Measurements from ENCODE around the gene COL23A1.

Gene COL23A1

DNA sequence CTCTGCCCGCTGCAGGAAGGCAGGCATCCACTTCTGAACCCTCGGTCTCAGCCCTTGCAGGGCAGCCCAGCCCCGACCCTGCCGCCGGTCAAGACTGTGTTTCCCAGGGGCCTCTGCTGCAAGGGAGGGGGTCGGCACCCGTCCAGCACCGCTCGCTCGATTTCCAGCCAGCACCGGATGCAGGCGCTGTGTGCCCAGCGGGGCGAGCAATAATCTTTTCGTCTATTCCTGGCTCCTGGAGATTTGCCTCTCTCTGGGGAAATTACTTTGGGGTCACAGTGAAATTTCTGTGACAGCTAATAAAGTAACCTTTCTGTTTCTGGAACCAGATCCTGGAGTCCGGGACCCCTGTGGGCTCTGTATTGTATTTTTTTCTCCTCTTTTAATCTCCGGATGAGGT, 155.3 kb downstream of the COL23A1 start:
- DNase-seq (ENCODE audit: low read depth), result no peak

DNA sequence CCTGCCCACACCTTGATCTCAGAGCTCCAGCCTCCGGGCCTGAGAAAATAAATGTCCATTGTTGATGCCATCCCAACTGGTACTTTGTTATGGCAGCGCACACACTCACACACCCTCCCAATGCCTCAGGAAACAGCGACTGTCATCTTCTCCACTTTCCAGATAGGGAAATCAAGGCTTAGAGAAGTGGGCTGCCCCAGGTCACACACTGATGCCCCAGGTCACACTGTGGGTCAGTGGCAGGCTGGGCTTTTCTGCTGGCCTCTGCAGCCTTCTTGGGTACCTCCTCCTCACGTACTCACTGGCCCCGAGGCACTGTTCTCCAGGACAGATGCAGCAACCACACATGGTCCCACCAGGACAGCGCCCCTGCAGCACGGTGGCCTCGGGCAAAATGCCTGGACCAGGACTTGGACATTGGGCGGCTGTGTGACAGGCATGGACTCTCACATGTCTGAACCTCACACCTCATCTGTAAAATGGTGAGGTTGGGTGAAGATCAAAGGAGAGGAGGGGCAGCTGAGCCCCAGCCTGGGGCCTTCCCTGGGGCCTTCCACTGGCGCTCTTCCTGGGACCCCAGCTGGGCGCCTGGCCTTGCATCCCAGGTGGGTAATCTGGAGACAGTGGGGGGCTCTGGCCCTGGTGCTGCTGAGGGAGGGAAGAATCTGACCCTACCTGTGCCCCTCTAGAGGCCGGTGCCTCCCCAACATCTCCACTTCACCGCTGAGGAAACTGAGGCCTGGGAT, 156.0 kb downstream of the COL23A1 start:
- DNase-seq (ENCODE audit: low read depth), result no peak

DNA sequence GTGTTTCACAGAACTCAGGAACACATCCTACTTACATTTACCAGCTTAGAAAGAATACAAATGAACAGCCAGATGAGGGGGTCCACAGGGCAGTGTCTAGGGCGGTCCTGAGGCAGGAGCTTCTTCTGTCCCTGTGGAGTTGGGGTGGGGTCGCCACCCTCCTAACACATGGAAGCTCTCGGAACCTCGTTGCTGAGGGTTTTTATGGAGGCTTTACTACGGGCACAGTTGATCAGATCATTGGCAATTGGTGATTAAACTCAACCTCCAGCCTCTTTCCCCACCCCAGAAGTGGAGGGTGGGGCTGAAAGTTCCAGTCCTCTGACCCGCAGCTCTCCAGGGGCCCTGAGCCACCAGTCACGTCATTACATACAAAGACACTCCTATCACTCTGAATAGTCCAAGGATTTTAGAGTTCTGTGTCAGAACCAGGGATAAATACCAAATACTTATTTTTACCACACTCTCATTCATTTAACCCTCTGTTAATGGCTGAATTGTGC, 156.9 kb downstream of the COL23A1 start:
- DNase-seq (ENCODE audit: low read depth), result no peak

DNA sequence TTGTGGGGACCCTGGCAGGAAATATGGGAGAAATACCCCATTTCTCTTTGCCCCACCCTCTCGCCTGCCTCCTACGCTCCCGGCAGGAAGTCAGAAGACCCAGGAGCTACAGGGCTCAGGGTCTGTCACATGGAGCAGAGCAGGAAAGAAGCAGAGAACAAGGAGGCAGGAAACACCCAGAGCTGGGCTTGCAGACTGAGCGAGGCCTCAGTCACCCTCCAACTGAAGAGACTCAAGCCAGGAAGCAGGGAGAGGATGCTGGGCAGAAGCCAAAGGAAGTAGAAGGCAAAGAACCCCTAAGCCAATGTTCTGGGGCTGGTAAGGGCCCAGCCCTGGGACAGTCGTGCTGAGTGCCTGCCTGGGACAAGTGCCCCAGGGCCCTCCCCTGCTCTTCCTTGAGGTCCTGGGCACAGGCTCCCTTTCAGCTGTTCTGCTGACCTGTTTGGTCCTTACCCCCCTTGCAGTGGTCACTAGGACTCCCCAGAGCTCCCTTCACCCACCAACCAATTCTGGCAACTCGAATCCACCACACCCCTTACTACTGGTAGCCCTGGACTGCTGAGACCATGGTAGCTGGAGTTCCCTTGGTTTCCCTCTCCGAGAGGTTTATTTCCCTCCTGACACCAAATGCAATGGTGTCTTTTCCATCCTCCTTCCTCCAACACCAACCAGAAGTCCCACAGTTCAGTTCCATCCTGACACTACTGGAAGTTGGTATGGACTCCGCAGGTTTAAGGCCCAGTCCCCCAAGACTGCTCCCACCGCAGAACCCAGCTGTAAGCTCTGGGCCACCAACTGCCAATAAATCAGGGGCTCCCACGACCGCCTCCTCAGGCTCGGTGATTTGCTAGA, 157.5 kb downstream of the COL23A1 start:
- no peak for DNase-seq (ENCODE audit: low read depth)

DNA sequence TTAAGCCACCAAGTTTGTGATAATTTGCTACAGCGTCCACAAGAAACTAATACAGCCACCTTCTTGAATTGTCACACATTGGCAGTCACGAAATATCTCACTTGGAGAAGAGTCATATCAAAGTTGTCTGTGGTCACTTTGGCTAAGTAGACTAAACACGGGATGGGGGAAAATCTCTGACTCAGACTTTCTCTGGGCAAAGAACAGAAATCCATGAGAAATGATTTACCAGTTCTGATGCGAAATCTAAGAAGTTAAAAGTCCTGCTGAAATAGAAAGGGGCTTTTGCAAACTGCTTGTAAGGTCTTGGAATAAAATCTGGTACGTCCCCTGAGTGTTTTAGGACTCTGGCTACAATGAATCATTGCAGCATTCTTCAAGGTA, 158.4 kb downstream of the COL23A1 start:
- DNase-seq (ENCODE audit: low read depth), result no peak

DNA sequence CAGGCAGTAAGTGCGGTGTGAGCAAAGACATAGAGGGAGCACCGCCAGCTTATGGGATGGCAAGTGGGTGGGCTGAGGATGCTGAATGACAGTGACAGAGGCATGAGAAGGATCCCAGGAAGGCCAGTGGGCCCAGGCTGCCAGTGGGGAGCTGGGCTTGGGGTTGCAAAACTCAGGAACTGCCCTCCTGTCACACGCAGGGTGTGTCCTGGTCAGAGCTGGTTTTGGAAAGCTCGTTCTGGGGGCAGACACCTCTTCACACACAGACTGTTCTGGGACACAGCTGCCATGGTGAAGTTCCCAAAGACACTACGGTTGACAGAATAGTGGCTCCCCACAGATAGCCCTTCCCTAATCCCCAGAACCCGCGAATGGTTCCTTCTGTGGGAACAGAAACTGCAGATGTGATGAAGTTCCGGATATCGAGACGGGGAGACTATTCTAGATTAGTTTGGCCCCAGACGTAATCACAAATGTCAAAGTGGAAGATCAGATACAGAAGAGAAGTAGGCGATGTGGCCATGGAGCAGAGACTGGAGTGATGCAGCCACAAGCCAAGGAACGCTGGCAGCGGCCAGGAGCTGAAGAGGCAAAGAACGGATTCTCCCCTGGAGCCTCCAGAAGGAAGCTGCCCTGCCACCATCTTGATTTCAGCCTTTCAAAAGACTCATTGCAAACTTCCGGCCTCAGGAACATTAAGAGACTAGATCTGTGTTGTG, 159.0 kb downstream of the COL23A1 start:
- no peak for DNase-seq (ENCODE audit: low read depth)

DNA sequence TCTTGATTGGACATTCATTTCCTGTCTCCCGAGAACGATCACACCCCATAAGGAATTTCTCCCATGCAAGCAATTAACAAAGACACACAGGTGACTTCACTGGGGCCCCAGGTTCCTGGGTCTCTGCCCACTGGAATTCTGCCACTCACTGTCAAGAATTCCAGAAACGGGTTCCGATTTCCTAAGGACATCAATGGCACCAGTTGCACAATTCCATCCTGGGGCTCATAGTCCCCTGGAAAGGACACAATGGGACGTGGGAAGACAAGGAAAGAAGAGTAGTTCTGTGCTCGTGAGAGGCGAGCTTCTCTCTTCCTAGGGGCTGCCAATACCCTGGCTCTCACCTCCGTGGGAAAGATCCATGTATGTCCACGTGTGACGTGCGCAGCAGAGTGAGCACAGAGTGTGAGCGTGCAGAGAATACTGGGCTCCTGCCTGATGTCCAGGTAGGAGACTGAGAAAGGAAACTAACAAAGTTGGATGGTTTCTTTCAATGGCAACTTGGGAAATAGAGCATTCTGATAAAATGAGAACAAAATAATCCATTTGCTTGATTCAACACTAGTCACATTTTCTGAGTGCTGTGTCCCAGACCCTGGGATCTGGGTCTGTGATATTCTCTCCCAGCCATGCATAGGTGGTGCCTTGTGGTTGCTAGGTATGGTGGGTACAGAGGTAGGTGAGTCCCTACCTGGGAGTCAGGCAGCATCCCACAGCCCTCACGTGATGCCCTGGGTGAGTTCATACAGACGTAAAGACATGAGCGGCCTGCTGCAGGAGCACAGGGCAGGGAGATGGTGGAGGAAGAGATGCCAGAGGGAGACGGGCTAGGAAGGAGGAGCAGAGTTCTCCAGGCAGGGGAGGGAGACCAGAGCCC, 159.8 kb downstream of the COL23A1 start:
- no peak for DNase-seq (ENCODE audit: low read depth)

DNA sequence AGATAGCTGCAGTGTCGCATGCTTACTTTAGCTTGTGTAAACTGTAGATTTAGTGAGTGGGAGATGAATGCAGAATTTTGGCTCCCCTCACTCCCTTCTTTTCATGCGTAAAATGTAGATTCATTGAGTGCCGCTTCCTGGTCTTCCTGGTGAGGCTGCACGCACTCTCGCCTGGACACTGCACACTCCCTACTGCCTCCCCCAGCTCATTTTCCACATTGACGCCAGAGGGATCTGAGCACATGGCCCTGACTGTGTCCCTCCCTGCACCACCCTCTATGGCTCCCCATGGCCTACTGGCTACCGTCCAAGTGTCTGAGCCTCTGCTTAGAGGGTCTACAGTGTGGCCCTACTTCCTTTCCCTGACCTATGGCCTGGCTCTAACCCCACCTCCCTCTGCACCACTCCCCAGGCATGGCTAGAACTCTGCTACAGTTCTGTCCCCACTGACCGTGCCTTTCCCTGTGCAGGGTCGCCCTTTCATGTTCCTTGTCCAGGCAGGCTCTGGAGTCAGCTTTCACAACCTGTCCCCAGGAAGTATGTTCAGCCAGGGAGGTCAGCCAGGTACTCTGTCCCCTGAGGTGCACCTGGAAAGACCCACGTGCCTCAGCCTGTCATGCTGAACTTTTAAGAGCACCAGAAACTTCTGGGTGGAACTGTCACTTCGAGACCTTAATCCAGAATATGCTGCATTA, 160.6 kb downstream of the COL23A1 start:
- no peak for DNase-seq (ENCODE audit: low read depth)

DNA sequence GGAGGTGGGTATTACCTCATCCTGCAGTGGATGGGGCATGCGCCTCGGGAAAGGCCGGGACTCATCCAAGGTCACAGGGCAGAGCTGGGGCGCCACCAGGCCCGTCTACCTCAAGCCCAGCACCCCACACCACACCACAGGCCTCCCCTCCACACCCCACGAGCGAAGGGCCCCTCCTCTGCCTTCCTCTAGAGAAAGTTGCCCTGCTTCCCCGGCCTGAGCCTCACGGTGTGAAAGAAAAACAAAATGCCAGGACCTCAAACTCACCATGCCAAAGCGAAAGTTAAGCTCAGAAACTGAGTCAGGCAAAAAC, 161.1 kb downstream of the COL23A1 start:
- no peak for DNase-seq (ENCODE audit: low read depth)

DNA sequence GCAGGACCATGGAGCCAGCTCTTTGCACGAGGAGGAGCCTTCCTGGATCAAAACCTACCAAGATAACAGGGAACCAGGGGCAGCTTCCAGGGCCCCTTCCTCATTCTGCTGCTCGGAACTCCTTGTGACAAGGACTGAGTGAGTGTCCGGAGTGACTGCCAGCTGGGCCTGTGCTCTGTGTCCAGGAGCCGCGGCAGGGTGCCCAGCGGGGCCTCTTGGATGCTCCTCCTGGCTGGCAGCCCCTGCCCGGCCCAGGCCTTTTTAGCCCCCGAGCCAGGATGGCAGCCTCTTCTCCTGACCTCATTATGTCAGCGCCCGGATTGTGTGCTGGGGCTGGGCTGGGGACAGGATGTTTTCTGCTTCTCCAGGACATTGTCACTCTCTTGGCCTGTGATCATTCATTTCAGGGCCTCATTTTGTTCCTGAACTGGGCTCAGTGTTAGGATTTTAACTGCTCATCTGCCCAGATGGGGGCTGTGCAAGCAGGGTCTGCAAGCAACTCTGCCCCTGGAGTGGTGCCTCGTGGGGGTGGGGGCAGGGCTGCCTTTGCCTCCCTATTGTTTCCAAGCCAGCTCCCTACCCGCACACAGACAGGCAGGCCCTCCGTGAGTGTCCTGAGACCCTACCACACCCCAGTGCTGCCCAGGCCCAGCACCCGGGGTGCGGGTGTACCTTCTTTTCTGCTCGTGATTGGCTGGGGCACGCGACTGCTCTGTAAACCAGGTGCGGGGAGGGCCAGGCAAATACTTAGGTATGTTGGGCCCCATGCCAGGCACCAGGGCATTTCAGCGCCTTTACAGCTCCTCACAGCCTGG, 161.6 kb downstream of the COL23A1 start:
- DNase-seq (ENCODE audit: low read depth), result no peak

DNA sequence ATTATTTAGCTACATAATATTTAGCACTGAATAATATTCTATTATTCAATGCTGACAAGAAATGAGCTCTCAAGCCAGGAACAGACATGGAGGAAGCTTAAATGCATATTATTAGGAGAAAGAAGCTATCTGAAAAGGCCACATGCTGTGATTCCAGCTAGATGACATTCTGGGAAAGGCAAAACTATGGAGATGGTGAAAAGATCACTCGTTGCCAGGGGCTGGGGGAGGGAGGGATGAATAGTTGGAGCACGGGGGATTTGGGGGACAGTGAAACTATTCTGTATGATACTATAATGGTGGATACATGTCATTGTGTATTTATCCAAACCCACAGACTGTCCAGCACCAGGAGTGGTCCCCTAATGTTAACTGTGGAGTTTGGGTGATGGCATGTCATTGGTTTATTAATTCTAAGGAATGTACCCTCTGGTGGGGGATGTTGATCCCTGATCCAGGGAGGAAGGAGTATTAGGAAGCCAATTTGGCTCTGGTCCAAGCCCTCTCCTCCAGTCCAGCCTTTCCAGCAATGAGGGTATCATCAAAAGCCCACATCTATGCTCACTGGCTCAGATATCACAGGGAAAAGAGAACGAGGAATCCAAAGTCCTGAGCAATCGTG, 162.5 kb downstream of the COL23A1 start:
- no peak for DNase-seq (ENCODE audit: low read depth)

DNA sequence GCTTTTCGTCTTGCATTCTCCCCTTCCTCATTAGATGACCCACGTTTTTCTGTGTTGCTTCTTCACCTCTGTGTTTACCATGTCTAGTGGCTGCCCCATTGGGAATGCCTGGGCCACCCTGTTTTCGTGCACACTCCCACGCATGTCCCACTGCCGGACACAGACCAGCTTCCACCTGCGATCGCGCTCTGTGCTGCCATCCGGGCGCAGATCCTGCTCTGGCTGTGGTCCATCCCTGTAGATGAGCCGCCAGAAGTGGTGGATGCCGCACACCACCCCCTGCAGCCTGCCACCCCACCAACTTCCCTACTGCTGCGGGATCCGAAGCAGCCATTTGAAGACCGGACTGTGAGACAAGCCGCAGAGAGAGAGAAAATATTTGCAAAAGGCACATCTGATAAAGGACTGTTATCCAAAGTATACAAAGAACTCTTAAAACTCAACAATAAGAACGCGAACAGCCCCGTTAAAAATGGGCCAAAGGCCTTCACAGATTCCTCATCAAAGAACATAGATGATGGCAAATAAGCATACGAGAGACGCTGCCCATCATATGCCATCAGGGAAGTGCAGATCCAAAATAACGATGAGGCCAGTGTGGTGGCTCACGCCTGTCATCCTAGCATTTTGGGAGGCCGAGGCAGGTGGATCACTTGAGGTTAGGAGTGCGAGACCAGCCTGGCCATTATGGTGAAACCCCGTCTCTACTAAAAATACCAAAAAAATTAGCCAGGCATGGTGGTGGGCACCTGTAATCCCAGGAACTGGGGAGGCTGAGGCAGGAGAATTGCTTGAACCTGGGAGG, 163.7 kb downstream of the COL23A1 start:
- no peak for DNase-seq (ENCODE audit: low read depth)

DNA sequence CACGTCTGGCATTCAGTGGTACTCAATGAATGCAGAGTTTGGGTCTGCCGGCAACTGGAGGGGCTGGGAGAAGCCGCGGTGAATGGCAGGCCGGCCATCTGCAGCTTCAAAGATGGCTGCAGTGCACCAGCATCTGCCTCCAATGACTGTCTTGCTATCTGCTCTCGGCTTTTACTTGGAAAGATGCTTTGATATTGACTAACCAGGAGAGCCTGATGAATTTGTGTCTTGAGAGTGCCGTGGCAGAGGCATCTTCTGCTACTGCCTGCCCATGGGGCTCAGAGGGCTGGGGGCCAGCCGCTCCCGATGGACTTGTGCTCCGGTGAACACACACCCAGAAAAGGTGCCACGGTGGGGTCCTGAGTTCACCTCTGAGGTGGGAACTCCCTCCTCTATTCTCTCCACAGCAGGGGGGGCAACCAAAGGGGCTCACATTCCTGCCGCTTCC, 164.5 kb downstream of the COL23A1 start:
- DNase-seq (ENCODE audit: low read depth), result no peak

DNA sequence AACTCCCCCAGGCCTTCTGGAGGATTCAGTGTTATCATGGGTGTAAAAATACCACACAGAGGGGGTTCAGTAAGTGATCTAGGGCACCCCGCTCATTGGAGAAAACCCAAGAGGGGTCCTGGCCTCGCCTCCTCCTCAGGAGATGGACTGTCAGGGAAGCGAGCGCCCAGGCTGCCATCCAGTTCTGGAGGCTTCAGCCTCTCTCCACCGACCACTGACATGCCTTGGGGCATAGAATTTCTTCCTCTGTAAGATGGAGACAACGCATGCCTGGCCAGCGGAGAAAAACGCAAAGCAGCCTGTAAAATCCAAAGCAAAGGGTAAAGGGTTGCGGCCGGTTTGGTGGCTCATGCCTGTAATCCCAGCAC, 165.4 kb downstream of the COL23A1 start:
- DNase-seq (ENCODE audit: low read depth), result no peak

DNA sequence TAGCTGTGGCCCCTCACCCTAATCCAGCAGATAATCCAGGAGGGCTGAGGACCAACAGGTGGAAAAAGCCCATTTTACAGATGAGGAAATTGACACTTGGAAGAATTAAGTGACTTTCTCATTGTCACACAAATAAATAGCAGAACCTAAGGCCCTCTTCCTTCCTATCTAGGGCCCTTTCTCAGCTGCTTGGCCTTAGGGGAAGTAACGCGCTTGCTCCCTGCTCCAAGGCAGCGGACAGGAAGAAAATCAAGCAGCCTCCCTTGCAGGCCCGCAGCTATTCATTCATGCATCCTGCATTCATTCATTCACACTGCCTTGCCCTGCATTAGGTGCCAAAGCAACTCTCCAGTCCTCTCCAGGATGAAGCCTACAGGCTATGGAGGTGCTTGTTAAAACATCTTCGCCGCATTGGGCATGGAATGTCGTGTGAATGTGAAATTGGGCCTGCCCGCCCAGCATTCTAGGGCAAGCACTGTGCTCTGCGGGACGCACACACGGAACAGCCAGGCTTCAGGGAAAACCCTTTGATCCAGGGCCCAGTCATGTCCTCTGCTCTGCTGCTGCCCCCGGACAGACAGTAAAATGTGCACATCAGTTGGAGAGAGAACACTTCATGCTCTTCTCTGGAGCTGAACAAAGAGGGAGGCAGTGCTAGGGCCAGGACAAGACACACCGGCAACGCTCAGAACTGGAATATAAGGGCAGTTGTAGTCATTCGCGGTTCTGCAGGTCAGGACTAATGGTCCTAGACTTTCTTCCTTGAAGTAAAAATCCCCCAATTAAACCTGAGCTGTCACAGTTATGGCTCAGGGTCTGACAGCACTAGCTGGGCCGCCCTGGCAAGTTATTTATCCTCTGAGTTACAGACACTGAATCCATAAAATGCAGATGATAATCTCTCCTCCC, 166.0 kb downstream of the COL23A1 start:
- DNase-seq (ENCODE audit: low read depth), result no peak

DNA sequence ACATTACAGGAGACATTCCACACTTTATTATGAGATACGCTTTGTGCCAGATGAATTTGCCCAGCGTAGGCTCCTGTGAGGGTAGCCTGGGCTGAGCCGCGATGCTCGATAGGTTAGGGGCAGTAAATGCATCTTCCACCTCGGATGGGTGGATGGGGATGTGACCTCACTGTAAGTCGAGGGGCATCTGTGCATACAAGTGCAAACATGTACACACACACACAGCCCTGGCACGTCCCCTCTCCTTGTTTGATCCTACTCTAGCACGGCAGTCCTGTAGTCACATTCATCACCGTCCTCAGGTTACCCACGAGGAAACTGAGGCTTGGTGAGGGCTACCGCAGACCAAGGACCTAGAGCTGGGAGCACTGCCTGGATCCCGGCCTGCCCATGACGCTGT, 166.8 kb downstream of the COL23A1 start:
- DNase-seq (ENCODE audit: low read depth), result no peak

DNA sequence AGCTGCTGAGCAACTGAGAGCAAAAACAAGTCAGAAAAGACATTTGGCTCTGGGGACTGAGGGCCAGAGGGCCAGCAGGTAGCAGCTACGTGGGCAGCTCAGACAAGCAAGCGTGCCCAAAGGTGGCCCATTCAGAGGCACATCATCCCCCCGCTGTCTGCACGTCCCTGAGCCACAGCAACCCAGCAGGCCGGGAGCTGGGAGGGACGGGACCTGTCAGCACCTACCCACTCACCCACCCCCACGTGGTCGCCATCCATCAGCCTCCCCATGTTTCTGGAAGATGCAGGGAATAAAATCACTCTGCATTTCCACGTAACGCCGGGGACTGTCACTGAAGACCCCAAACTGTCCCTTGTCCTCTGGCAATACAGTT, 167.8 kb downstream of the COL23A1 start:
- no peak for DNase-seq (ENCODE audit: low read depth)

All from iris pigment epithelial cell (primary cell).